Nucleus accumbens (tissue), 56 donors: Measurements from ENCODE around the gene APOBR.
"Not testable (repeated sequence)": the region's sequence is repeated elsewhere in the genome, so short reads cannot be mapped to it uniquely, and the experiment has no call there.

ENCODE experiments used
- DNase-seq, 56 donors: peaks; one replicate each; lab custom pipeline; 2025; lab: John Stamatoyannopoulos, UW

APOBR gene

GRCh38 chr16:28526201-28527099 lies 32.0 kb downstream of the APOBR start:
- DNase-seq, result no peak

GRCh38 chr16:28527100-28527785 lies 32.8 kb downstream of the APOBR start:
- DNase-seq, result not testable (repeated sequence)

- DNase-seq, result no peak
Measured at GRCh38 chr16:28527985-28528384, 33.5 kb downstream of the APOBR start.

GRCh38 chr16:28528463-28528867 lies 34.0 kb downstream of the APOBR start:
- DNase-seq, result no peak

GRCh38 chr16:28529124-28529523 lies 34.7 kb downstream of the APOBR start:
- DNase-seq, result no peak

GRCh38 chr16:28531777-28532744 lies 37.6 kb downstream of the APOBR start:
- DNase-seq, result peak in 5 of 56 donors; percentile 2 to 41 (median 17)

GRCh38 chr16:28532940-28533647 lies 38.7 kb downstream of the APOBR start:
- DNase-seq, result no peak

GRCh38 chr16:28534542-28535373 lies 40.3 kb downstream of the APOBR start:
- peak in 1 of 56 donors; percentile 20 for DNase-seq

GRCh38 chr16:28537076-28537475 lies 42.6 kb downstream of the APOBR start:
- DNase-seq, result no peak

- DNase-seq, result peak in 1 of 56 donors; percentile 9
Measured at GRCh38 chr16:28537964-28538732, 43.7 kb downstream of the APOBR start.

- DNase-seq, result peak in 53 of 56 donors; percentile 3 to 88 (median 42)
Measured at GRCh38 chr16:28538733-28539596, 44.5 kb downstream of the APOBR start, which contains the start of gene NUPR1. Gene NUPR1 (minus strand): TSS chr16:28538974. CDS start chr16:28538907, 67 bp downstream.

- DNase-seq, result no peak
Measured at GRCh38 chr16:28540346-28540745, 45.9 kb downstream of the APOBR start.

GRCh38 chr16:28542646-28543045 lies 48.2 kb downstream of the APOBR start:
- no peak for DNase-seq

GRCh38 chr16:28543072-28543471 lies 48.6 kb downstream of the APOBR start:
- DNase-seq, result peak in 5 of 56 donors; percentile 1 to 9 (median 8)

GRCh38 chr16:28544998-28545397 lies 50.6 kb downstream of the APOBR start:
- no peak for DNase-seq

- DNase-seq, result not testable (repeated sequence)
Measured at GRCh38 chr16:28545964-28546363, 51.5 kb downstream of the APOBR start.

GRCh38 chr16:28546626-28547025 lies 52.2 kb downstream of the APOBR start:
- DNase-seq, result no peak
